Stimulated activated CD4-positive, alpha-beta T cell treated with anti-CD3 and anti-CD28 coated beads, Interleukin-1b, Interleukin-23, amount 100 ng/mL, for 48 hours (primary cell): ENCODE data around the gene SMARCD1.
"Not testable (repeated sequence)": the region's sequence is repeated elsewhere in the genome, so short reads cannot be mapped to it uniquely, and the experiment has no call there.

Experiments used
- DNase-seq: peaks from one replicate; pipeline ENCODE4 v3.0.0-alpha.2; 2020

The SMARCD1 gene

GRCh38 chr12:50107416-50108268 lies 22.5 kb downstream of the SMARCD1 start:
- no peak for DNase-seq

DNA sequence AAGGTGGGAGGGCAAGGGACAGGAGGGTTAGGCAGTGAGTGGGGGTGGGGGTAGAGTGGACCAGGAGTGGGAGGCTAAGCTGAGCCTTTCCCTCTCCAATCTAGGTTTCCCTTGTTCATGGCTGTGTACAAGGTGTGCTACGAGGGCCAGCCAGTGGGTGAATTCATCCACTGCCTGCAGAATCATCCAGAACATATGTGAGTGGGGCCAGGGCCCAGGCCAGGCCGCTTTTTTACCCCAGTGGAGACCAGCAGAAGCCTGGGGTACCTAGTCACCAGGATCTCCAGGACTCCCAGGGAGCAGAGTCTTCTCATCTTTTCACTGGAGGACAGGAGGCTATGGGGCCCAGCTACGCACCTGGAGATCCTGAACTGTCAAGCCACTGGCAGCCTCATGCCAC lies 24.2 kb downstream of the SMARCD1 start:
- no peak for DNase-seq

- peak; percentile 18 for DNase-seq
These were observed 25.1 kb downstream of the SMARCD1 start for GRCh38 chr12:50110127-50110761.

- DNase-seq, result no peak
These were observed 25.7 kb downstream of the SMARCD1 start for GRCh38 chr12:50110762-50111351.

DNA sequence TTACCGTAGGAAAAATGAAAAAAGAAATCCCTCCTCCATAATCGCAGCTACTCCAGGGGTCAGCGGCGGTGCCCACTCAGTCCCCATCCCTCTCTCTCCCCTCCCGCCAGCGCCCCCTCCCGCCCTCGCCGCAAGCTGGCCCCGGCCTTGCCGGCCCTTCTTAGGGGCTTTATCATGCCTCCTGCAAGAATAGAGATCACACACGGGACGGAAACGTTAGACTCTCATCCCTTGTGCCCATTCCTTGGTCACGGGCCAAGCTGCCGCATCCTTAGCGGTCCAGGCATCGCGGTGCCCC lies 26.2 kb downstream of the SMARCD1 start:
- DNase-seq, result no peak

DNA sequence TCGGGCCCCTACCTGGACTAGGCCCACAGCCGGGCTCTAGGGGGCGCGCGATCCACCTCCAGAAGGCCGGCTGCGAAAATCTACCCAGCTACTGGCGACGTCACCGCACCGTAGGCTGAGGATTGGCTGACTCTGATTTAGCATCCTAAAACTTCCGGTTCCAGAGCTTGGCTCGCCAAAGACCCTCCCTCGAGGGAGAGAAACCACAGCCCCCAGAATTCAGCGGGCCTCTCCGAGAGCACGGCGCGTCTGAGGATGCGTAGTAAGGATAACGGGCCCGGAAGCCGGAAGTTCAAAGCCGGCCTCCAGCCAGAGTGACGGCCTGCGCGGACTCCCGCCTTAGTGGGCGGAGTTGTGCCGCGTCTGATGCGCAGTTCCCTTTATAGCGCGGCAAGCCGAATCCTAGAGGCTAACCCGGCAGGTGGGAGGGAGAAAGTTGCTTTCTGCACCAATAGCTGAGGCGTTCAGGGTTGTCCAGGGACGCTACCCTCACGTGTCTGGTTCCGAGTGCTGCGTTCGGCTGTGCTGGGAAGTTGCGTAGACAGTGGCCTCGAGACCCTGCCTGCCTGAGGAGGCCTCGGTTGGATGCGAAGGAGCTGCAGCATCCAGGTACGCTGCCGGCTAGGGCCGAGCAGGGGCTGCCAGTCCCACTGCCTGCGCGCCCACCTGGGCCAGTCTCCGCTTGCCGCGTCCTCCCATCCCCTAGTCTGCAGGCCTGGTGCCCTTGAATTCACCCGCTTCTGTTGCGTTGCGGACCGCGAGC lies 26.7 kb downstream of the SMARCD1 start, which contains the start of gene COX14:
COX14 (plus strand) TSS at position 544 of the 763 bp plus-strand sequence. CDS start 7,808 bp downstream, outside the sequence.
- peak; percentile 99 for DNase-seq

DNA sequence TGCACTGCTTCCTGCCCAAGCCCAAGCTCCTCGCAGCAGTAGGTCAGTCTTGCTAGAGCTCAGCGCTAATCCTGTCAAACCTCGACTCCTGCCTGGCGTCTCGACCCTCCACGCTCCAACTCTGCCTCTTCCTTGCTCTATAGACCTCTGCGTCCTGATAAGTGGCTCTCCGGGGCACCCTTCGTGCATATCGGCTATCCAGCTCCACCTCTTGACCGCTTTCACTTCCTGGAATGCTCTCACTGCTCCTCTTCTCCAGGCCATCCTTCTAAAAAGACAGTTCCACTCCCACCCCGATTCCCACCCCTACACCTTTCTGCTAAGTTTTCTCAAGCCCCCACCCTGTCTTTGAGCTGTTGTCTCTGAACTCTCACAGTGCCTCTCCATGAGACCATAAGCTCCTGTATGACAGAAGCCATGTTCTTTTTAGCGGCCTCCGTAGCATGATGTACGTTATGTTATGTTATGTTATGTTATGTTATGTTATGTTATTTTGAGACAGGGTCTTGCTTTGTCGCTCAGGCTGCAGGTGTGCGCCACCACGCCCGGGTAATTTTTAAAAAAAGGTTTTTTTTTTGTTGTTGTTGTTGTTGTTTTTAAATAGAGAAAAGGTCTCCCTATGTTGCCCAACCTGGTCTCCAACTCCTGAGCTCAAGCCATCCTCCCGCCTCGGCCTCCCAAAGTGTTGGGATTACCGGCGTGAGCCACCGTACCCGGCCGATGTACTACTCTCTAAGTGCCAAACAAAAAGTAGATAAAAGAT lies 27.5 kb downstream of the SMARCD1 start:
- no peak for DNase-seq

- DNase-seq, result no peak
These were observed 32.0 kb downstream of the SMARCD1 start for GRCh38 chr12:50117057-50117622.

DNA sequence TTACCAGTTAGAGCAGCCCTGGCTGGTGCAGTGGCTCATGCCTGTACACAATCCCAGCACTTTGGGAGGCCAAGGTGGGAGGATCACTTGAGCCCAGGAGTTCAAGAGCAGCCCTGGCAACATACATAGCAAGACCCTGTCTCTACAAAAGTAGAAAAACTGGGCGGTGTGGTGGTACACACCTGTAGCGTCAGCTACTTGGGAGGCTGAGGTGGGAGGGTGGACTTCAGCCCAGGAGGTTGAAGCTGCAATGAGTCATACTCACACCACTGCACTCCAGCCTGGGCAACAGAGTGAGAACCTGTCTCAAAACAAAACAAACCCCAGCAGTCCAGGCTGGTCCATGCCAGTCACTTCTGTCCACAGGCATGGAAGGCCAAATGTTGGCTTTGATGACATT lies 34.2 kb downstream of the SMARCD1 start:
- no peak for DNase-seq

- DNase-seq, result no peak
These were observed 35.4 kb downstream of the SMARCD1 start for GRCh38 chr12:50120521-50120920.

GRCh38 chr12:50120953-50121352 lies 35.8 kb downstream of the SMARCD1 start:
- no peak for DNase-seq

DNA sequence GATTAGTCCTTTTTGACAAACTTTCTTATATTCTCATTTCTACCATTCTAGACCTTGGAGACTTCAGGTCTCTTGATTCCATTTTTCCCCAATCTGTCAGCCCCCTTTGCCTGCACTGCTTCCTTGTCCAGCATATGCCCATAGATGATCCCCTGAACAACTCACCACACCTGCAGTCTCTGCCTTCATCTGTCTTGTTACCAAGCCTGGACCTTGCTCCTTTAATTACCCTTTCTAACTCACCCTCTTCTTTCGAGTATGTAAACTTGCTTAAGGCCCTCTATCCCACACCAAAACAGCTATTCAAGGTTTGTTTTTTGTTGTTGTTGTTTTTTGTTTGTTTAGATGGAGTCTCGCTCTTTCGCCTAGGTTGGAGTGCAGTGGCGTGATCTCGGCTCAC lies 36.5 kb downstream of the SMARCD1 start:
- no peak for DNase-seq

DNA sequence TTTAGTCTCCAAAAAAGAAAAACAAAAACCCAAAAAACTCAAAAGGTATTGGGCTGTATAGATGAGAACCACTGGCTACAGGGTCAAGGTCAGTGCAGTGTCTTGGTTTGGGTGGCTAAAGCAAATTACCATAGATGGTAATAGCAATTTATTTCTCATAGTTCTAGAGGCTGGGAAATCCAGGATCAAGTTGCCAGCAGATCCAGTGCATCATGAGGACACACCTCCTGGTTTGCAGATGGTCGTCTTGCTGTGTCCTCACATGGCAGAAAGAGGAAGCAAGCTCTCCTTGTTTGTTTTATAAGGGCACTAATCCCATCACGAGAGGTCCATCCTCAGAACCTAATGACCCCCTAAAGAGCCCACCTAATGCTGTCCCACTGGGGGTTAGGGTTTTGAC lies 38.1 kb downstream of the SMARCD1 start:
- DNase-seq, result no peak

DNA sequence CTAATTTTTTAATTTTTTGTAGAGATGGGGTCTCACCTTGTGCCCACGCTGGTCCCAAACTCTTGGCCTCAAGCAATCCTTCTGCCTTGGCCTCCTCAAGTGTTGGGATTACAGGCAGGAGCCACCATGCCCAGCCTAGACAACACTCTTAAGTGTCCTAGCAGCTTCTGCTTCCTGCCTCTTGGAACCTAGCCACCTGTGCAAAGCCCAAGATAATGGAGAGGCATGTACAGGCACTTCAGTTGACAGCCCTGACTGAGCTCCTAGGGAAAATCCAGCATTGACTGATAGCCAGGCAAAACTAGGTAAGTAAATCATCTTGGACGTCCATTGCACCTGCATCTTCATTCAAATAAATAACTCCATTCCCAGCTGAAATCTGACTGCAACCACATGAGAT lies 42.4 kb downstream of the SMARCD1 start:
- no peak for DNase-seq

- no peak for DNase-seq
These were observed 44.1 kb downstream of the SMARCD1 start for GRCh38 chr12:50129290-50129689.

- no peak for DNase-seq
These were observed 47.5 kb downstream of the SMARCD1 start for GRCh38 chr12:50132505-50133135.

- DNase-seq, result no peak
These were observed 57.9 kb downstream of the SMARCD1 start for GRCh38 chr12:50142993-50143392.

- no peak for DNase-seq
These were observed 60.3 kb downstream of the SMARCD1 start for GRCh38 chr12:50145439-50145838.

DNA sequence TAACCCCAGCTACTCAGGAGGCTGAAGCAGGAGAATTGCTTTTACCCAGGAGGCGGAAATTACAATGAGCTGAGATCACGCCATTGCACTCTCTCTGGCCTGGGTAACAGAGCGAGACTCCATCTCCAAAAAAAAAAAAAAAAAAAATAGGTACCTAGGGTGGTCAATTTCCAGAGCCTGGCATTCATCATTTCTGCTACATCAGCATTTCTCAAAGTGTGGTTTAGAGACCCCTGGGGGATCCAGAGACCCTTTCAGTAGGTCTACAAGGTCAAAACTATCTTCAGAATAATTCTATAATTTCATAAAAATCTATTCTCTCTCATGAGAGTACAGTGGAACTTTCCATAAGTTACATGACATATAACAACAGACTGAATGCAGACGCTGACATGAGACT lies 62.1 kb downstream of the SMARCD1 start:
- no peak for DNase-seq

GRCh38 chr12:50148011-50148410 lies 62.9 kb downstream of the SMARCD1 start:
- not testable (repeated sequence) for DNase-seq

DNA sequence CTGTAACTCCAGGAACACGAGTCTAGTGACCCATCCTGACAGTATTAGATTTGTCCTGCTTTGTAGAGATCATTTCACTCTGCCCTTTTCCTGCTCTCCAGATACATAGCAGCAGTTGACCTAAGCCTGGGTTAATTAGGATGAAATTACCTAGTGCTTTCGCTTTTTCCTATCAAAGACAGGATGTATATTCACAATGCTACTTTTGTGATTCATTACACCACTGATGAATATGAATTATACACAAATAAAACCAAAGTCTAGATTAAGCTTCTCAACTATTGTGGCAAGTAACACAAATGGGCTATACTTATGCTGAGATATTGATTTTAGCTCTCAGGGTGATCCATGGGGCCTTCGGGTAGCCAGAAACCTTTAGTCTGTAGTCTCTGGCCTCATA lies 64.2 kb downstream of the SMARCD1 start:
- no peak for DNase-seq
